ENCODE measurements around the gene FMOD.
A peak's percentile ranks its signal among the peaks of the same experiment; 100 is the strongest.
"Not testable (repeated sequence)": the region's sequence is repeated elsewhere in the genome, so short reads cannot be mapped to it uniquely, and the experiment has no call there.

Gene FMOD

DNA sequence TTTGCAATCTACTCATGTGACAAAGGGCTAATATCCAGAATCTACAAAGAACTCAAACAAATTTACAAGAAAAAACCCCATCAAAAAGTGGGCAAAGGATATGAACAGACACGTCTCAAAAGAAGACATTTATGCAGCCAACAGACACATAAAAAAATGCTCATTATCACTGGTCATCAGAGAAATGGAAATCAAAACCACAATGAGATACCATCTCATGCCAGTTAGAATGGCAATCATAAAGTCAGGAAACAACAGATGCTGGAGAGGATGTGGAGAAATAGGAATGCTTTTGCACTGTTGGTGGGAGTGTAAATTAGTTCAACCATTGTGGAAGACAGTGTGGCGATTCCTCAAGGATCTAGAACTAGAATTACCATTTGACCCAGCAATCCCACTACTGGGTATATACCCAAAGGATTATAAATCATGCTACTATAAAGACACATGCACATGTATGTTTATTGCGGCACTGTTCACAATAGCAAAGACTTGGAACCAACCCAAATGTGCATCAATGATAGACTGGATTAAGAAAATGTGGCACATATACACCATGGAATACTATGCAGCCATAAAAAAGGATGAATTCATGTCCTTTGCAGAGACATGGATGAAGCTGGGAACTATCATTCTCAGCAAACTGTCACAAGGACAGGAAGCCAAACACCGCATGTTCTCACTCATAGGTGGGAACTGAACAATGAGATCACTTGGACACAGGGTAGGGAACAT, 36.7 kb downstream of the FMOD start:
- Histone ChIP-seq H3K4me1 (ENCODE audit: control extremely low read depth in 1 of 4, control insufficient read depth in 4 of 4, insufficient read depth in 4 of 4, low read length in 3 of 4) (peaks cover under 1 to 51% (median 26%) of the 10 kb centered on the region in 4 experiments), H3K36me3 (ENCODE audit: control insufficient read depth in 4 of 4, insufficient read depth in 4 of 4, low read length in 3 of 4) (peaks cover 0 to 13% (median 6%) of the 10 kb centered on the region in 4 experiments)
- H3K4me3 ChIP-seq (ENCODE audit: control insufficient read depth in 1 of 7, extremely low read depth in 1 of 7, insufficient read depth in 4 of 7, low read depth in 2 of 7, low read length in 6 of 7); H3K27ac ChIP-seq (ENCODE audit: insufficient read depth in 1 of 2, low read depth in 1 of 2, low read length in 2 of 2, poor library complexity in 1 of 2, severe bottlenecking in 2 of 2); H3K27me3 ChIP-seq (replicated peaks in 2 of 5; ENCODE audit: control insufficient read depth in 4 of 5, insufficient read depth in 5 of 5, low read length in 4 of 5); POLR2A ChIA-PET; DNase-seq; H3K9me3 ChIP-seq (ENCODE audit: control extremely low read depth in 1 of 5, control insufficient read depth in 4 of 5, insufficient read depth in 2 of 5, low read depth in 1 of 5, low read length in 4 of 5): not testable (repeated sequence)
- CTCF ChIA-PET = interaction anchor here (9.7 to 14.0 kb wide), 4 partner anchors 8 to 44 kb away, joined by 134 to 268 read pairs (median 180); no protein-coding TSS in a partner anchor
- no CpG with 5 or more reads among the region's 4 CpGs for WGBS (ENCODE audit: insufficient coverage)

GRCh38 chr1:203311368-203312301, 39.3 kb downstream of the FMOD start:
- DNase-seq = peak; percentile 58 to 82 (median 62)
- H3K4me3 ChIP-seq (ENCODE audit: control insufficient read depth in 1 of 7, extremely low read depth in 1 of 7, insufficient read depth in 4 of 7, low read depth in 2 of 7, low read length in 6 of 7) = no peak overlapping the region
- H3K4me1 ChIP-seq (ENCODE audit: control extremely low read depth in 1 of 4, control insufficient read depth in 4 of 4, insufficient read depth in 4 of 4, low read length in 3 of 4) = peaks cover 17 to 63% (median 43%) of the 10 kb centered on the region in 4 experiments
- WGBS (ENCODE audit: insufficient coverage) = 95% methylated on average over 3 of the region's 3 CpGs
- POLR2A ChIA-PET = interaction anchor here (6.8 to 8.8 kb wide), 2 partner anchors 9 to 14 kb away, joined by 81 to 121 read pairs; no protein-coding TSS in a partner anchor
- peaks cover 6 to 37% (median 9%) of the 10 kb centered on the region in 4 experiments for H3K36me3 ChIP-seq (ENCODE audit: control insufficient read depth in 4 of 4, insufficient read depth in 4 of 4, low read length in 3 of 4)
- H3K27ac ChIP-seq (ENCODE audit: insufficient read depth in 1 of 2, low read depth in 1 of 2, low read length in 2 of 2, poor library complexity in 1 of 2, severe bottlenecking in 2 of 2) = no peak overlapping the region
- H3K27me3 ChIP-seq (replicated peaks in 2 of 5; ENCODE audit: control insufficient read depth in 4 of 5, insufficient read depth in 5 of 5, low read length in 4 of 5) = no peaks in the 10 kb centered on the region
- no peaks in the 10 kb centered on the region for H3K9me3 ChIP-seq (ENCODE audit: control extremely low read depth in 1 of 5, control insufficient read depth in 4 of 5, insufficient read depth in 2 of 5, low read depth in 1 of 5, low read length in 4 of 5)
- CTCF ChIA-PET = interaction anchor here (0.8 to 14.0 kb wide), 7 partner anchors 11 to 45 kb away, joined by 3 to 268 read pairs (median 134); no protein-coding TSS in a partner anchor

DNA sequence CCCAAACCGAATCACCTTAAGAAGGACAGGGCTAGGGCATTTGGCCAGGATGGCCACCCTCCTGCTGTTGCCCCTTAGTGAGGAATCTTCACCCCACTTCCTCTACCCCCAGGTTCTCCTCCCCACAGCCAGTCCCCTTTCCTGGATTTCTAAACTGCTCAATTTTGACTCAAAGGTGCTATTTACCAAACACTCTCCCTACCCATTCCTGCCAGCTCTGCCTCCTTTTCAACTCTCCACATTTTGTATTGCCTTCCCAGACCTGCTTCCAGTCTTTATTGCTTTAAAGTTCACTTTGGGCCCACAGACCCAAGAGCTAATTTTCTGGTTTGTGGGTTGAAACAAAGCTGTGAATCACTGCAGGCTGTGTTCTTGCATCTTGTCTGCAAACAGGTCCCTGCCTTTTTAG, 42.0 kb downstream of the FMOD start:
- Histone ChIP-seq H3K9me3 (ENCODE audit: control extremely low read depth in 1 of 5, control insufficient read depth in 4 of 5, insufficient read depth in 2 of 5, low read depth in 1 of 5, low read length in 4 of 5) (no peaks in the 10 kb centered on the region), H3K4me3 (ENCODE audit: control insufficient read depth in 1 of 7, extremely low read depth in 1 of 7, insufficient read depth in 4 of 7, low read depth in 2 of 7, low read length in 6 of 7) (peak overlapping the region in 5 of 7 experiments; percentile 16 to 98 (median 93)), H3K4me1 (ENCODE audit: control extremely low read depth in 1 of 4, control insufficient read depth in 4 of 4, insufficient read depth in 4 of 4, low read length in 3 of 4) (peaks cover 20 to 74% (median 58%) of the 10 kb centered on the region in 4 experiments), H3K36me3 (ENCODE audit: control insufficient read depth in 4 of 4, insufficient read depth in 4 of 4, low read length in 3 of 4) (peaks cover 6 to 41% (median 9%) of the 10 kb centered on the region in 4 experiments), H3K27me3 (replicated peaks in 2 of 5; ENCODE audit: control insufficient read depth in 4 of 5, insufficient read depth in 5 of 5, low read length in 4 of 5) (no peaks in the 10 kb centered on the region), H3K27ac (ENCODE audit: insufficient read depth in 1 of 2, low read depth in 1 of 2, low read length in 2 of 2, poor library complexity in 1 of 2, severe bottlenecking in 2 of 2) (peak overlapping the region in 1 of 2 experiments; percentile 91)
- CTCF ChIA-PET = interaction anchor here (1.1 to 14.0 kb wide), 8 partner anchors 9 to 39 kb away, joined by 4 to 268 read pairs (median 95); no protein-coding TSS in a partner anchor
- no peak for DNase-seq
- 100% methylated on average over 1 of the region's 1 CpG for WGBS (ENCODE audit: insufficient coverage)
- POLR2A ChIA-PET = interaction anchor here (0.6 to 8.8 kb wide), 8 partner anchors 8 to 40 kb away, joined by 3 to 121 read pairs (median 16); no protein-coding TSS in a partner anchor

DNA sequence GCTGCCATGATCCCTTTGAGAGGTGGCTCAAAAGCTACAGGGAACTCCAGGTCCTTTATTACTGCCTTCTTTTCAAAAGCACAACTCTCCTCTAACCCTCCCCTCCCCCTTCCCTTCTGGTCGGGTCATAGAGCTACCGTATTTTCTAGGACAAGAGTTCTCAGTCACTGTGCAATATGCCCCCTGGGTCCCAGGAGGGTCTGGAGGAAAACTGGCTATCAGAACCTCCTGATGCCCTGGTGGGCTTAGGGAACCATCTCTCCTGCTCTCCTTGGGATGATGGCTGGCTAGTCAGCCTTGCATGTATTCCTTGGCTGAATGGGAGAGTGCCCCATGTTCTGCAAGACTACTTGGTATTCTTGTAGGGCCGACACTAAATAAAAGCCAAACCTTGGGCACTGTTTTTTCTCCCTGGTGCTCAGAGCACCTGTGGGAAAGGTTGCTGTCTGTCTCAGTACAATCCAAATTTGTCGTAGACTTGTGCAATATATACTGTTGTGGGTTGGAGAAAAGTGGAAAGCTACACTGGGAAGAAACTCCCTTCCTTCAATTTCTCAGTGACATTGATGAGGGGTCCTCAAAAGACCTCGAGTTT, 42.5 kb downstream of the FMOD start:
- CTCF ChIA-PET = interaction anchor here (1.1 to 14.0 kb wide), 8 partner anchors 9 to 38 kb away, joined by 4 to 268 read pairs (median 95); no protein-coding TSS in a partner anchor
- H3K4me1 ChIP-seq (ENCODE audit: control extremely low read depth in 1 of 4, control insufficient read depth in 4 of 4, insufficient read depth in 4 of 4, low read length in 3 of 4) = peaks cover 20 to 75% (median 59%) of the 10 kb centered on the region in 4 experiments

GRCh38 chr1:203307641-203308126, 43.2 kb downstream of the FMOD start:
- no peak for DNase-seq
- POLR2A ChIA-PET = interaction anchor here (3.5 to 8.8 kb wide), 5 partner anchors 9 to 35 kb away, joined by 26 to 121 read pairs (median 44); no protein-coding TSS in a partner anchor

More for the DNA sequence above, 42.5 kb downstream of the FMOD start:
- H3K36me3 ChIP-seq (ENCODE audit: control insufficient read depth in 4 of 4, insufficient read depth in 4 of 4, low read length in 3 of 4) = peaks cover 6 to 41% (median 9%) of the 10 kb centered on the region in 4 experiments
- H3K27ac ChIP-seq (ENCODE audit: insufficient read depth in 1 of 2, low read depth in 1 of 2, low read length in 2 of 2, poor library complexity in 1 of 2, severe bottlenecking in 2 of 2) = peak overlapping the region in 1 of 2 experiments; percentile 91
- H3K4me3 ChIP-seq (ENCODE audit: control insufficient read depth in 1 of 7, extremely low read depth in 1 of 7, insufficient read depth in 4 of 7, low read depth in 2 of 7, low read length in 6 of 7) = peak overlapping the region in 5 of 7 experiments; percentile 76 to 98 (median 93)
- 58% methylated on average over 4 of the region's 5 CpGs for WGBS (ENCODE audit: insufficient coverage)
- H3K9me3 ChIP-seq (ENCODE audit: control extremely low read depth in 1 of 5, control insufficient read depth in 4 of 5, insufficient read depth in 2 of 5, low read depth in 1 of 5, low read length in 4 of 5) = no peaks in the 10 kb centered on the region
- no peak for DNase-seq
- H3K27me3 ChIP-seq (replicated peaks in 2 of 5; ENCODE audit: control insufficient read depth in 4 of 5, insufficient read depth in 5 of 5, low read length in 4 of 5) = no peaks in the 10 kb centered on the region
- POLR2A ChIA-PET = interaction anchor here (1.2 to 8.8 kb wide), 7 partner anchors 8 to 36 kb away, joined by 6 to 121 read pairs (median 26); no protein-coding TSS in a partner anchor

More at GRCh38 chr1:203307641-203308126, 43.2 kb downstream of the FMOD start:
- H3K4me1 ChIP-seq (ENCODE audit: control extremely low read depth in 1 of 4, control insufficient read depth in 4 of 4, insufficient read depth in 4 of 4, low read length in 3 of 4) = peaks cover 22 to 75% (median 57%) of the 10 kb centered on the region in 4 experiments
- H3K36me3 ChIP-seq (ENCODE audit: control insufficient read depth in 4 of 4, insufficient read depth in 4 of 4, low read length in 3 of 4) = peaks cover 6 to 41% (median 9%) of the 10 kb centered on the region in 4 experiments
- peak overlapping the region; percentile 40 to 91 for H3K27ac ChIP-seq (ENCODE audit: insufficient read depth in 1 of 2, low read depth in 1 of 2, low read length in 2 of 2, poor library complexity in 1 of 2, severe bottlenecking in 2 of 2)
- H3K9me3 ChIP-seq (ENCODE audit: control extremely low read depth in 1 of 5, control insufficient read depth in 4 of 5, insufficient read depth in 2 of 5, low read depth in 1 of 5, low read length in 4 of 5) = no peaks in the 10 kb centered on the region
- CTCF ChIA-PET = interaction anchor here (1.4 to 14.0 kb wide), 7 partner anchors 15 to 38 kb away, joined by 5 to 268 read pairs (median 134); no protein-coding TSS in a partner anchor
- WGBS (ENCODE audit: insufficient coverage) = 35% methylated on average over 3 of the region's 3 CpGs
- peak overlapping the region; percentile 39 to 98 (median 89) for H3K4me3 ChIP-seq (ENCODE audit: control insufficient read depth in 1 of 7, extremely low read depth in 1 of 7, insufficient read depth in 4 of 7, low read depth in 2 of 7, low read length in 6 of 7)
- H3K27me3 ChIP-seq (replicated peaks in 2 of 5; ENCODE audit: control insufficient read depth in 4 of 5, insufficient read depth in 5 of 5, low read length in 4 of 5) = no peaks in the 10 kb centered on the region

All from common myeloid progenitor, CD34-positive (primary cell).